Activated T-cell treated with anti-CD3 and anti-CD28 coated beads, Interleukin-2, amount 50 U/mL, for 24 hours (primary cell): ENCODE data around the gene NCAM1.

Experiments
- DNase-seq: peaks from one replicate; pipeline ENCODE4 v3.0.0-alpha.2; 2020
- H3K27ac Mint-ChIP-seq: 2 replicates; pipeline ENCODE4 v1.8.0; 2020; ENCODE audit warnings: mild to moderate bottlenecking, mixed read lengths
- H3K27me3 Mint-ChIP-seq: 2 replicates; pipeline ENCODE4 v1.8.0; 2020; ENCODE audit warnings: mixed read lengths
- H3K36me3 Mint-ChIP-seq: 2 replicates; pipeline ENCODE4 v1.8.0; 2020; ENCODE audit warnings: low read depth, mixed read lengths
- H3K4me1 Mint-ChIP-seq: 2 replicates; pipeline ENCODE4 v1.8.0; 2020; ENCODE audit warnings: low read depth, mixed read lengths
- H3K4me3 Mint-ChIP-seq: 2 replicates; pipeline ENCODE4 v1.8.0; 2020; ENCODE audit warnings: mild to moderate bottlenecking, moderate library complexity, mixed read lengths
- H3K9me3 Mint-ChIP-seq: 2 replicates; pipeline ENCODE4 v1.8.0; 2020; ENCODE audit warnings: mixed read lengths

NCAM1 gene

GRCh38 chr11:113247966-113248365 lies 286.7 kb downstream of the NCAM1 start:
- Mint-ChIP-seq H3K4me3 (no peak overlapping the region), H3K36me3 (no peaks in the 10 kb centered on the region), H3K9me3 (no peaks in the 10 kb centered on the region), H3K4me1 (peaks cover 11% of the 10 kb centered on the region), H3K27me3 (peaks cover 58% of the 10 kb centered on the region), H3K27ac (no peak overlapping the region)
- no peak for DNase-seq

DNA sequence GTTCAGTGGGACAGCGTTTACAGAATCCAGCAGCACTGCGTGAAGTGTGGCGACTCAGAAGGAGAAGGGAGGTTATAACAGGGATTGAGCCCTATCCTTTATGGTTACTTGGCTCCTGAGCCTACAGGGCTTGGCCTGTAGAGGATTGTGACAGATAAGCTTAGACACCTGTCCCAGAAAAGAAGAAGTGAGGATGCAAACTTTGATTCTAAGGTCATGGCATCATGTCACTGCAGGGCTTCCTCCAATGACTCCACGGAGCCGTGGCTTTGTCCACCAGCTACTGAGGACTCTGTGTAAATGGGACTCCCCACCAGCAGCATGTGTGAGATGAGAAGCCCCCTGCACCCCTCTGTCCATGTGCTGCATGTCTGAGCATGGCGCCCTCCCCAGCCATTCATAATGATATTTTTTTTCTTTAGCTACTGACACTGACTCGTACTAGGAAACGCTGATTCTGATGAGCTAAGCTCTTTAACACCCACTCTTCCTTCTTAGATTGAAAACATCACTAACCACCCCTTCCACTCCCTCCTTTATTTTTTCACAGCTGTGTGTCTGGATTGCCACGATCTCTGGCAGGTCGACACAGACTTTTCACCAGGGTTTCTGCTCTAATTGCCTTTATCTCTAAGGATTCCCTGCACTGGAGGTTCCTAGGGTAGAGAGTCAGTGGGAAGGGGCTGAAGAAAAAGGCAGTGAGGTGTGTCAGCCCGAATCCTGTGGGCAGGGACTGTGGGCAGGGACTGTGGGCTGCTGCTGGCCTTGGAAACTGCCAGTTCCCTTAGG lies 287.7 kb downstream of the NCAM1 start:
- Mint-ChIP-seq H3K4me1 (peaks cover 5% of the 10 kb centered on the region), H3K27me3 (peaks cover 49% of the 10 kb centered on the region), H3K36me3 (no peaks in the 10 kb centered on the region), H3K4me3 (no peak overlapping the region), H3K9me3 (no peaks in the 10 kb centered on the region), H3K27ac (no peak overlapping the region)
- DNase-seq = no peak

- Mint-ChIP-seq H3K9me3 (no peaks in the 10 kb centered on the region), H3K27ac (no peak overlapping the region), H3K36me3 (no peaks in the 10 kb centered on the region), H3K4me1 (peaks cover 5% of the 10 kb centered on the region), H3K4me3 (no peak overlapping the region), H3K27me3 (peaks cover 45% of the 10 kb centered on the region)
- no peak for DNase-seq
Measured at GRCh38 chr11:113249491-113249763, 288.2 kb downstream of the NCAM1 start.

GRCh38 chr11:113249786-113250185 lies 288.6 kb downstream of the NCAM1 start:
- Mint-ChIP-seq H3K27me3 (peaks cover 46% of the 10 kb centered on the region), H3K27ac (no peak overlapping the region), H3K36me3 (no peaks in the 10 kb centered on the region), H3K4me1 (peaks cover 5% of the 10 kb centered on the region), H3K9me3 (no peaks in the 10 kb centered on the region), H3K4me3 (no peak overlapping the region)
- DNase-seq = no peak

- Mint-ChIP-seq H3K36me3 (no peaks in the 10 kb centered on the region), H3K27ac (no peak overlapping the region), H3K4me3 (no peak overlapping the region), H3K4me1 (peaks cover 5% of the 10 kb centered on the region), H3K27me3 (peaks cover 36% of the 10 kb centered on the region), H3K9me3 (no peaks in the 10 kb centered on the region)
- no peak for DNase-seq
Measured at GRCh38 chr11:113251281-113251680, 290.1 kb downstream of the NCAM1 start.

GRCh38 chr11:113253406-113253805 lies 292.2 kb downstream of the NCAM1 start:
- Mint-ChIP-seq H3K27ac (no peak overlapping the region), H3K36me3 (no peaks in the 10 kb centered on the region), H3K4me1 (peaks cover 5% of the 10 kb centered on the region)

GRCh38 chr11:113255096-113255495 lies 293.9 kb downstream of the NCAM1 start:
- Mint-ChIP-seq H3K36me3 (no peaks in the 10 kb centered on the region), H3K9me3 (no peaks in the 10 kb centered on the region), H3K4me1 (no peaks in the 10 kb centered on the region), H3K4me3 (no peak overlapping the region), H3K27me3 (peaks cover 13% of the 10 kb centered on the region), H3K27ac (no peak overlapping the region)
- DNase-seq = no peak

More at GRCh38 chr11:113253406-113253805, 292.2 kb downstream of the NCAM1 start:
- no peaks in the 10 kb centered on the region for H3K9me3 Mint-ChIP-seq
- H3K27me3 Mint-ChIP-seq = peaks cover 16% of the 10 kb centered on the region
- no peak for DNase-seq
- no peak overlapping the region for H3K4me3 Mint-ChIP-seq

- H3K9me3 Mint-ChIP-seq = no peaks in the 10 kb centered on the region
- H3K27ac Mint-ChIP-seq = no peak overlapping the region
- H3K4me1 Mint-ChIP-seq = no peaks in the 10 kb centered on the region
- H3K4me3 Mint-ChIP-seq = no peak overlapping the region
- no peak for DNase-seq
- peaks cover 13% of the 10 kb centered on the region for H3K27me3 Mint-ChIP-seq
- H3K36me3 Mint-ChIP-seq = no peaks in the 10 kb centered on the region
Measured at GRCh38 chr11:113255741-113256140, 294.5 kb downstream of the NCAM1 start.

DNA sequence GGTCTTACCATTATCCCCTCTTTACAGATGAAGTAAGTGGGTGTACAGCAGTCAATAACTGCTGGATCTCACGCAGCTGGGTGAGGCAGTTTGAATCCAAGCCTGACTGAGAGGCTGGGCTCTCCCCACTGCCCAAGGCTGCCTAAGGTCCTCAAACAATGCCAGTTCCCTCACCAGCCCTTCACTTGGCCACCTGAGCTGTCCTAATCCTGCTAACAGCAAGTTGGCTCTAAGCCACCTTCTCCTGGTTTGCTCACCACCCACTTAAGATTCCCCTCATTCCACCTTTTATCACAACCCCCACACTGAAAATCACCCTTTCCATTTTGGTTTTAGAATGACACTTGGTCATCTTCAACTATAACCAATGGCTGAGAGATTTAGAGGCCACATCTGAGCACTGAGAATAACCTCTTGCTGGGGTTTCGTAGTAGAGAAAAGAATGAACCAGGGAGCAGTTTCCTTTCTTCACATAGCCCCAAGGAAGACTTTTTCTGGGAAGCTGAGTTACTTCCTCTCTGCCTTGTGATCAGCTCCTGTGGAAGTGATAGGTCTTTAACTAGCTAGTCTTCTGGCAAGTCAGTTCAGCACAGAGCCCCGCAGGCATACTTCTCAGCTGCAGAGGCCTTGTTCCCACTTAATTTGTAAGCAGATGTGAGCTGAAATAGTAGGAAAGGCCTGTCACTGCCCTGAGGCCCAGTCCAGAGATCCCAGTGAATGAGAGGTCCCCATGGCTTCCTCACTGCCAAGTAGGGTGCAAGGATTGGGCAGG lies 295.4 kb downstream of the NCAM1 start:
- H3K9me3 Mint-ChIP-seq = no peaks in the 10 kb centered on the region
- no peaks in the 10 kb centered on the region for H3K4me1 Mint-ChIP-seq
- H3K27ac Mint-ChIP-seq = no peak overlapping the region
- no peak overlapping the region for H3K4me3 Mint-ChIP-seq
- H3K27me3 Mint-ChIP-seq = peaks cover 9% of the 10 kb centered on the region
- DNase-seq = no peak
- H3K36me3 Mint-ChIP-seq = no peaks in the 10 kb centered on the region

- DNase-seq = no peak
- H3K9me3 Mint-ChIP-seq = no peaks in the 10 kb centered on the region
- H3K27me3 Mint-ChIP-seq = peaks cover 2% of the 10 kb centered on the region
- H3K4me1 Mint-ChIP-seq = no peaks in the 10 kb centered on the region
- H3K36me3 Mint-ChIP-seq = no peaks in the 10 kb centered on the region
- H3K27ac Mint-ChIP-seq = no peak overlapping the region
- no peak overlapping the region for H3K4me3 Mint-ChIP-seq
Measured at GRCh38 chr11:113260096-113260425, 298.8 kb downstream of the NCAM1 start.

DNA sequence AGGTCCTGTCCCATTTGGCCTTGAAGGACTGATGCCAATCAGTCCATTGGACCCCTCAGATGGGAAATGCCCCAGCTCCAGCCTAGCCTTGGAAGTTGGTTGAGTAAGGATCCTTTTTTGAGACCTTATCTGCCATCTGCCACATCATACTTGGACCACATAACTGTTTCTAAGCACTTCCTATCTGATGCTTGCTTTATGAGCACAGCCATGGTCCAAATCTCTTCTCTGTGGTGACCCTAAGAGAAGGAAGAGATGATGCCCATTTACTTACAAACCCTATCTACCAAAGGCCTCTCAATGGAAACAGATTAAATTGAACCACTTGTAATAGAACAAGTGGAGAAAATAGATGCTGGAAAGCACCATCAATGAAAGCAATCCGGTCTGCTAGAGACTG lies 299.3 kb downstream of the NCAM1 start:
- peaks cover 2% of the 10 kb centered on the region for H3K27me3 Mint-ChIP-seq
- H3K4me3 Mint-ChIP-seq = no peak overlapping the region
- DNase-seq = no peak
- H3K27ac Mint-ChIP-seq = no peak overlapping the region
- no peaks in the 10 kb centered on the region for H3K4me1 Mint-ChIP-seq
- no peaks in the 10 kb centered on the region for H3K9me3 Mint-ChIP-seq
- no peaks in the 10 kb centered on the region for H3K36me3 Mint-ChIP-seq

- Mint-ChIP-seq H3K9me3 (no peaks in the 10 kb centered on the region), H3K4me1 (no peaks in the 10 kb centered on the region), H3K36me3 (no peaks in the 10 kb centered on the region), H3K27ac (no peak overlapping the region), H3K4me3 (no peak overlapping the region), H3K27me3 (peaks cover 6% of the 10 kb centered on the region)
- DNase-seq = no peak
Measured at GRCh38 chr11:113261709-113262475, 300.7 kb downstream of the NCAM1 start.

- H3K4me3 Mint-ChIP-seq = no peak overlapping the region
- no peaks in the 10 kb centered on the region for H3K9me3 Mint-ChIP-seq
- H3K4me1 Mint-ChIP-seq = no peaks in the 10 kb centered on the region
- no peak for DNase-seq
- no peak overlapping the region for H3K27ac Mint-ChIP-seq
- H3K27me3 Mint-ChIP-seq = peaks cover 9% of the 10 kb centered on the region
- no peaks in the 10 kb centered on the region for H3K36me3 Mint-ChIP-seq
Measured at GRCh38 chr11:113262594-113262993, 301.4 kb downstream of the NCAM1 start.

GRCh38 chr11:113263458-113264259 lies 302.4 kb downstream of the NCAM1 start:
- H3K36me3 Mint-ChIP-seq = no peaks in the 10 kb centered on the region
- H3K27ac Mint-ChIP-seq = no peak overlapping the region
- peaks cover 9% of the 10 kb centered on the region for H3K27me3 Mint-ChIP-seq
- H3K4me3 Mint-ChIP-seq = no peak overlapping the region
- H3K4me1 Mint-ChIP-seq = no peaks in the 10 kb centered on the region
- DNase-seq = no peak
- no peaks in the 10 kb centered on the region for H3K9me3 Mint-ChIP-seq
